ENCODE measurements around the gene SCARF1.
A peak's percentile ranks its signal among the peaks of the same experiment; 100 is the strongest.

The SCARF1 gene

DNA sequence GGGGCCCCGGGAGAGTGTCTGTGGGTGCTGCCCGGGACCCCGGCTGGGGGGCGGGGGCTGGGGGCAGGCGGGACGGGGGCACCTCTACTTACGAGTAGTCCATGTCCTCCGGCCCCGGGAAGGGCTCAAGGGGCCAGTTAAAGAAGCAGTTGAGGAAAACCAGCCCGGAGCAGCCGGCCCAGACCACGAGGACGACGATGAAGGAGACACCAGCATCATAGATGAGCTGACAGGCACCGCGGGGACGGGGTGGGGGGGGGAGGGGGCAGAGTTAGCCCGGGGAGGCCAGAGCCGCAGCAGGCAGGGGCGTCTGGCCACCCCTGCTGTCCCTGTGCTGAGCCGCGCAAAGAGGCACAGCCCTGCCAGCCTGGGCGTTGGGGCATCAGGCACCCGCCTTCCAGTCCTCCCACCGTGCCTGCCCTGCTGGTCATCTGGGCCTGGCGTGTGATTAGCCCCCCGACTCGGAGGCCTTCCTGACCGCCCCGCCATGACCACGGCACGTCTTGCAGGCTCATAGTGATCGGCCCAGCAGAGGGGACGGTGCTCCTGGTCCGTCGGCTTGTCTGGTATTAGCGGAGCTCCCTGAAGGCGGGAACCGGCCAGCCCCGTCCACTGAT is 54.0 kb downstream of the SCARF1 start:
- Histone ChIP-seq H3K36me3 (ENCODE audit: control insufficient read depth, insufficient read depth, low read length) (no peaks in the 10 kb centered on the region; the same call in 1 of the 2 replicates), H3K27ac (ENCODE audit: low read depth, low read length) (no peak overlapping the region), H3K27me3 (ENCODE audit: control insufficient read depth, insufficient read depth, low read length) (no peaks in the 10 kb centered on the region), H3K4me3 (ENCODE audit: low read depth, low read length) (no peak overlapping the region), H3K9me3 (ENCODE audit: control insufficient read depth, insufficient read depth, low read depth, low read length) (no peaks in the 10 kb centered on the region), H3K4me1 (ENCODE audit: control insufficient read depth, insufficient read depth, low read length) (peaks cover 44% of the 10 kb centered on the region), H3K9ac (ENCODE audit: low read length) (no peak overlapping the region)

DNA sequence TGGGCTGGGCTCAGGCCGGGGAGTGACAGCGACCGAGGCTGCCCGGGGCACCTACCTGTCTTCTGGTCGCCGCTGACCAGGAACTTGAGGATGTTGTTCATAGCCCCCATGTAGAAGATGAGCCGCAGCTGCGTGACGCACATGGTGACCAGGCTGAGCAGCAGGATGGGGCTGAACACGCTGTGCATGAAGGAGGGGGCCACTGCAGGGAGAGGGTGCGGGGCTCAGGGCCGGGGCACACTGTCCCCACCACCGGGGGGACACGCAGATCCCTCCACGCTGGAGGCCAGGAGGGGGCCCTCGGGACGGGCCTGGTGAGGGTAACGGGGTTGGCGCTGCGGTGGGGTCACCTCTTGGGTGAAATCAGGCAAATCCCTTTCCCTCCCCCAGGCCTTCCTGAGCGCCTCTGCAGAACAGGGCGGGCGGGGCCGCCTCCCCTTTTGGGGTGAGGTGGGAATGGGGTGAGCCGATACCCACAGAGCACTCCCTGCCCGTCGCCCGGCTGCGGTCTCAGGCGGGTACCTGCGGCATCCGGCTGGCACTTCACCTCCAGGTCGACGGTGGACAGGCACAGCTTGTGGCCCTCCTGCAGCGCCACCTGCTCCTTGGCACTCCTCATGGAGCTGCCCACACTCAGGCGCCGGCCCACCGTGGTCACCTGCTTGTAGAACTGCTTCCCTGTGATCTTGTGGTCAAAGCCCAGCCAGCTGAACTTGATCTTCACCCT is 54.6 kb downstream of the SCARF1 start:
- Histone ChIP-seq H3K27ac (ENCODE audit: low read depth, low read length) (no peak overlapping the region), H3K4me1 (ENCODE audit: control insufficient read depth, insufficient read depth, low read length) (peaks cover 51% of the 10 kb centered on the region), H3K9ac (ENCODE audit: low read length) (no peak overlapping the region), H3K27me3 (ENCODE audit: control insufficient read depth, insufficient read depth, low read length) (no peaks in the 10 kb centered on the region), H3K9me3 (ENCODE audit: control insufficient read depth, insufficient read depth, low read depth, low read length) (no peaks in the 10 kb centered on the region), H3K4me3 (ENCODE audit: low read depth, low read length) (no peak overlapping the region), H3K36me3 (ENCODE audit: control insufficient read depth, insufficient read depth, low read length) (no peaks in the 10 kb centered on the region; the same call in 1 of the 2 replicates)

DNA sequence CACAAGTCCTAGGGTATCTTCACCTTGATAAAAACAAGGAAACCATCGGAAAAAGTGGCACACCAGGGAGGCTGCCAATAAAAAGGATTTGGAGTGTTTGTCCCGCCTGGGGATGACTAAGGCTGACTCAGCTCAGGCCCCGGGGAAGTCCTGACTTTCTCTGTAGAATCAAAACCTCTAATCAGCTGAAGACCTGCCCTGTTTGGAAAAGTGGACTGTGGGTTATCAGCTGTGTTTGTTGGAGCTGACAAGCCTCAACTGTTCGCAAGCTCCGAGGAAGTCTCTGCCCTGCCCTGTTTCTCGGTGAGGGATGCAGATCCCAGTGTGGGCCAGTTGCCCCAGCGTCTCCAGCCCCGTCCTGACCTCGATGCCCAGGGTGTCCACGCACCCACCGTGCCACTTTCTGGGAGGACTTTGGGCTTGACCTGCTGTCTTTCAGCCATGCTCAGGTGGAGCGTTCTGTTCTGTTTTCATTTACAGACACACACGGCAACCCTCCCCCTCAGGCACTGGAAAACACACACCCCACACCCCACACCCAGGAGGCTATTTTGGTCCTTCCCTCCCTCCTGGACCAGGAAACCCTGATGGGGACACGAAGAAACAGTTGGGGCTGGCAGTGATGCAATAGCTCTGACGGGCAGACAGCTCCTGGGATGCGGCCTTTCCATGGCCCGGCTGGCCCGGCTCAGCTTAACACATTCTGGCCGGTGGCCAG is 55.3 kb downstream of the SCARF1 start:
- H3K27me3 ChIP-seq (ENCODE audit: control insufficient read depth, insufficient read depth, low read length) = no peaks in the 10 kb centered on the region
- H3K4me3 ChIP-seq (ENCODE audit: low read depth, low read length) = no peak overlapping the region
- H3K9ac ChIP-seq (ENCODE audit: low read length) = peak overlapping the region; percentile 61
- no peaks in the 10 kb centered on the region for H3K9me3 ChIP-seq (ENCODE audit: control insufficient read depth, insufficient read depth, low read depth, low read length)
- H3K4me1 ChIP-seq (ENCODE audit: control insufficient read depth, insufficient read depth, low read length) = peaks cover 58% of the 10 kb centered on the region
- peak overlapping the region; percentile 57; the same call in 1 of the 2 replicates for H3K27ac ChIP-seq (ENCODE audit: low read depth, low read length)
- no peaks in the 10 kb centered on the region; the same call in 1 of the 2 replicates for H3K36me3 ChIP-seq (ENCODE audit: control insufficient read depth, insufficient read depth, low read length)

DNA sequence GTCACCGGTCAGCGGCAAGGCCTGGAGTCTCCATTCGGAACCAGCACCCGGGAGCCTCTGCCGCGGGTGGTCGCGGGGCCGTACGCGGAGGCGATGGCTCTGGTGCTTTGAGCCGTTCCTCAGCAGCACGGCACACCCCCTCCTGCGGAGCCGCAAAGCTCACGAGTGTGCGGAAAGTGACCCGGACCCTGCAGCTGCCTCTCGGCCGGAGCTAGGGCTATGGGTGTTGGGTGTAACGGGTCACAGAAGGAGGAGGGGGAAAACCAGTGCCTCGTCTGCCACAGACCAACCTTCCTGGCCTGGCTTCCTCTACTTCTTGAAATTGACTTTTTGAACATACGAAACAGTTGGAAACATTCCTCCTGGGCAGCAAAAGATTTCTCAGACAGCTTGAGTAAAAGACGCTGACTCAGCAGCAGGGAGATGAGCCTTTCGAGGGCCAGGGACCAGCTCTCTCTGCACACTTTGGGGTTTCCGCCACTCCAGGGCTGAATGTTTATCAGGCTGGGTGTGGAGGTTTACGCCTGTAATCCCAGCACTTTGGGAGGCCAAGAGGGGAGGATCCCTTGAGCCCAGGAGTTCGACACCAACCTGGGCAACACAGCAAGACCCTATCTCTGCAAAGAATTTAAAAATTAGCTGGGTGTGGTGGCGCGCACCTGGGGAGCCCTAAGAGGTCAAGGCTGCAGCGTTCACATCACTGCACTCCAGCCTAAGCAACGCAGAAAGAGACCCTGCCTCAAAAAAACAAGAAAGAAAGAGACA is 56.5 kb downstream of the SCARF1 start:
- H3K4me1 ChIP-seq (ENCODE audit: control insufficient read depth, insufficient read depth, low read length) = peaks cover 63% of the 10 kb centered on the region
- H3K27me3 ChIP-seq (ENCODE audit: control insufficient read depth, insufficient read depth, low read length) = no peaks in the 10 kb centered on the region
- H3K9me3 ChIP-seq (ENCODE audit: control insufficient read depth, insufficient read depth, low read depth, low read length) = no peaks in the 10 kb centered on the region
- no peak overlapping the region for H3K4me3 ChIP-seq (ENCODE audit: low read depth, low read length)
- peak overlapping the region; percentile 57 for H3K27ac ChIP-seq (ENCODE audit: low read depth, low read length)
- H3K36me3 ChIP-seq (ENCODE audit: control insufficient read depth, insufficient read depth, low read length) = peaks cover 3% of the 10 kb centered on the region; the same call in 1 of the 2 replicates
- H3K9ac ChIP-seq (ENCODE audit: low read length) = no peak overlapping the region

DNA sequence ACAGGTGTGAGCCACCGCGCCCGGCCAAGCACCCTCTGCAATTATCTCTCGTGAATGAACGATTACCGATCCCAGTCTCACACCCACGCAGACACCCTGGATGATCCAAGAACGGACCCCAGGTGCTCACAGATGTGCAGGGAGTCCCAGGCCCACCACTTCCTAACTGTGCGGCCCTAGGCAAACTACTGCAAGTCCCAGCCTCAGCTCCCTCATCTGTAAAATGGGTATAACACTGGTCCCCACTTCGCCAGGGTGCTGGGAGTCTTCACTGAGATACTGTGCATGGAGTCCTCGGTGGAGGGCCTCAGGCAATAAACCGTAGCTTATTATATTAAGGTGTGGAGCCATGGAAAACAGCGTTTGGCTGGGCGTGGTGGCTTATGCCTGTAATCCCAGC is 61.4 kb downstream of the SCARF1 start:
- Histone ChIP-seq H3K9me3 (ENCODE audit: control insufficient read depth, insufficient read depth, low read depth, low read length) (no peaks in the 10 kb centered on the region), H3K9ac (ENCODE audit: low read length) (no peak overlapping the region), H3K4me3 (ENCODE audit: low read depth, low read length) (no peak overlapping the region), H3K36me3 (ENCODE audit: control insufficient read depth, insufficient read depth, low read length) (peaks cover 17% of the 10 kb centered on the region; the same call in 1 of the 2 replicates), H3K27me3 (ENCODE audit: control insufficient read depth, insufficient read depth, low read length) (no peaks in the 10 kb centered on the region), H3K27ac (ENCODE audit: low read depth, low read length) (no peak overlapping the region), H3K4me1 (ENCODE audit: control insufficient read depth, insufficient read depth, low read length) (peaks cover 39% of the 10 kb centered on the region)
